GM23248 (cell line): ENCODE results near the gene ACSS2. TPM values are rescaled to one million over a fixed set of nuclear protein-coding genes. Genes with fewer than 3 reads are reported as not detected.

Source experiments
- DNase-seq: peaks from one replicate; pipeline ENCODE4 v3.0.0-alpha.2; 2015
- H2AFZ ChIP-seq: fragments of 200-600 bp; sonication (generic); 2 replicates; pipeline ENCODE4 v1.6.1; 2016; ENCODE audit warnings: antibody characterized with exemption
- H3F3A ChIP-seq: fragments of 200-600 bp; sonication (generic); 2 replicates; pipeline ENCODE4 v1.6.1; 2016; ENCODE audit warnings: mild to moderate bottlenecking, antibody characterized with exemption, mixed run types; ENCODE audit not compliant: insufficient read depth
- H3K27ac ChIP-seq: fragments of 200-600 bp; sonication (generic); 2 replicates; pipeline ENCODE4 v1.5.1; 2016; ENCODE audit warnings: mild to moderate bottlenecking
- H3K27me3 ChIP-seq: fragments of 200-600 bp; sonication (generic); replicated peaks from 2 replicates; pipeline ENCODE4 v1.6.1; 2016; ENCODE audit warnings: mild to moderate bottlenecking; ENCODE audit not compliant: insufficient read depth
- H3K36me3 ChIP-seq: fragments of 200-600 bp; sonication (generic); 2 replicates; pipeline ENCODE4 v1.6.1; 2016; ENCODE audit warnings: low read depth, mild to moderate bottlenecking
- H3K4me1 ChIP-seq: fragments of 200-600 bp; sonication (generic); 2 replicates; pipeline ENCODE4 v1.6.1; 2016; ENCODE audit warnings: mild to moderate bottlenecking; ENCODE audit not compliant: insufficient read depth
- H3K4me2 ChIP-seq: fragments of 200-600 bp; sonication (generic); one replicate; pipeline ENCODE4 v1.6.1; 2016; ENCODE audit warnings: mild to moderate bottlenecking; ENCODE audit not compliant: unreplicated experiment
- H3K4me3 ChIP-seq: fragments of 200-600 bp; sonication (generic); 2 replicates; pipeline ENCODE4 v1.5.1; 2016; ENCODE audit warnings: mild to moderate bottlenecking
- H3K79me2 ChIP-seq: fragments of 200-600 bp; sonication (generic); 2 replicates; pipeline ENCODE4 v1.6.1; 2016; ENCODE audit warnings: mild to moderate bottlenecking; ENCODE audit not compliant: insufficient read depth
- H3K9ac ChIP-seq: fragments of 200-600 bp; sonication (generic); 2 replicates; pipeline ENCODE4 v1.6.1; 2016; ENCODE audit warnings: mild to moderate bottlenecking
- H3K9me2 ChIP-seq: fragments of 200-600 bp; sonication (generic); 2 replicates; pipeline ENCODE4 v1.6.1; 2016; ENCODE audit warnings: mixed run types, mild to moderate bottlenecking, moderate library complexity; ENCODE audit not compliant: insufficient read depth
- H3K9me3 ChIP-seq: fragments of 200-600 bp; sonication (generic); one replicate; pipeline ENCODE4 v1.6.1; 2017; ENCODE audit warnings: low read depth
- H4K20me1 ChIP-seq: fragments of 200-600 bp; sonication (generic); 2 replicates; pipeline ENCODE4 v1.6.0; 2016; ENCODE audit not compliant: insufficient read depth
- EZH2 ChIP-seq: fragments of 200-600 bp; sonication (generic); IDR thresholded peaks from 2 replicates; pipeline ENCODE4 v1.6.1; 2018; ENCODE audit warnings: antibody characterized with exemption, mild to moderate bottlenecking; ENCODE audit not compliant: insufficient read depth, poor library complexity, severe bottlenecking
- EZH2phosphoT487 ChIP-seq: fragments of 200-600 bp; sonication (generic); IDR thresholded peaks from 2 replicates; pipeline ENCODE4 v1.6.1; 2018; ENCODE audit warnings: antibody characterized with exemption, moderate library complexity, mild to moderate bottlenecking, low read depth; ENCODE audit not compliant: insufficient read depth
- WGBS, 2 experiments: methylation state at CpG; one replicate each; pipeline ENCODE4 v1.1.6; 2015 to 2017; ENCODE audit warnings: low lambda C conversion rate in 2 of 2, low coverage in 1 of 2; ENCODE audit errors: missing lambda C conversion rate in 2 of 2; 5-methylcytosine and 5-hydroxymethylcytosine counted together
- in situ Hi-C: fragments of 300-500 bp; cut with MboI; formaldehyde crosslinking; loops from 2 replicates; pipeline ENCODE4 v1.15.0; 2020
- polyA plus RNA-seq: library from polyadenylated mRNA; unstranded; fragments of >200 nt; fragmentation: Nextera tagmentation; extraction: Ambion mirVana; gene quantifications from 2 replicates; pipeline ENCODE4 v1.2.1, GENCODE V29; 2016
- total RNA-seq: library from RNA; depleted of rRNA; stranded (reverse); fragments of >200 nt; shearing (Covaris generic); gene quantifications from 2 replicates; pipeline ENCODE4 v1.2.3, GENCODE V29; 2014

The ACSS2 gene
- total and polyA plus RNA-seq, 2 experiments from 2014 or later = 14.3 to 33.3 TPM

- 76% methylated on average over 3 of the region's 3 CpGs for WGBS, 2 experiments
- H3K9ac ChIP-seq = no peak overlapping the region
- in situ Hi-C loops = no loop called here
- DNase-seq = no peak
- no peaks in the 10 kb centered on the region for H3K27me3 ChIP-seq
- no peaks in the 10 kb centered on the region for H3K9me3 ChIP-seq
- no peak overlapping the region for H3K4me3 ChIP-seq
- no peak overlapping the region for H2AFZ ChIP-seq
- no peak overlapping the region for H3K27ac ChIP-seq
- H3K4me1 ChIP-seq = peaks cover 15% of the 10 kb centered on the region
- H3K4me2 ChIP-seq = no peak overlapping the region
- no peaks in the 10 kb centered on the region for H4K20me1 ChIP-seq
- no peaks in the 10 kb centered on the region for H3K79me2 ChIP-seq
- peaks cover 18% of the 10 kb centered on the region; the same call in 1 of the 2 replicates for H3K36me3 ChIP-seq
- no peaks in the 10 kb centered on the region for H3K9me2 ChIP-seq
- TF ChIP-seq EZH2phosphoT487 = no peak
- TF ChIP-seq EZH2 = no peak
- H3F3A ChIP-seq = peaks cover 23% of the 10 kb centered on the region
Measured at GRCh38 chr20:34887023-34887422, 10.6 kb downstream of the ACSS2 start.

GRCh38 chr20:34888468-34888867 is 12.1 kb downstream of the ACSS2 start:
- no peaks in the 10 kb centered on the region for H3K9me2 ChIP-seq
- H3K9ac ChIP-seq = no peak overlapping the region
- H3K4me2 ChIP-seq = no peak overlapping the region
- H4K20me1 ChIP-seq = no peaks in the 10 kb centered on the region
- in situ Hi-C loops = no loop called here
- H3K27ac ChIP-seq = no peak overlapping the region
- TF ChIP-seq EZH2phosphoT487 (no peak), EZH2 (no peak)
- no peak overlapping the region for H2AFZ ChIP-seq
- H3K4me1 ChIP-seq = peaks cover 16% of the 10 kb centered on the region
- WGBS, 2 experiments = 97 to 100% methylated on average over 1 of the region's 1 CpG
- H3K9me3 ChIP-seq = no peaks in the 10 kb centered on the region
- 0 out of 2 replicates have a peak, but pooled peaks cover 10% of the 10 kb centered on the region for H3K36me3 ChIP-seq
- H3F3A ChIP-seq = peaks cover 23% of the 10 kb centered on the region
- H3K27me3 ChIP-seq = no peaks in the 10 kb centered on the region
- H3K4me3 ChIP-seq = no peak overlapping the region
- no peak for DNase-seq
- no peaks in the 10 kb centered on the region for H3K79me2 ChIP-seq

- Histone ChIP-seq H3K4me2 (peak overlapping the region; percentile 34), H3K27ac (peak overlapping the region; percentile 32), H3K9me3 (no peaks in the 10 kb centered on the region), H3F3A (peaks cover 23% of the 10 kb centered on the region), H3K27me3 (no peaks in the 10 kb centered on the region), H3K4me3 (no peak overlapping the region), H3K9me2 (no peaks in the 10 kb centered on the region), H3K9ac (no peak overlapping the region), H3K79me2 (no peaks in the 10 kb centered on the region), H3K36me3 (no peaks in the 10 kb centered on the region), H2AFZ (no peak overlapping the region), H3K4me1 (peaks cover 18% of the 10 kb centered on the region), H4K20me1 (no peaks in the 10 kb centered on the region)
- 45% methylated on average over 2 of the region's 2 CpGs for WGBS, 2 experiments
- in situ Hi-C loops = no loop called here
- peak; percentile 89 for DNase-seq
- TF ChIP-seq EZH2phosphoT487 (no peak), EZH2 (no peak)
Measured at GRCh38 chr20:34891166-34892062, 15.0 kb downstream of the ACSS2 start.

- Histone ChIP-seq H2AFZ (no peak overlapping the region), H3K79me2 (no peaks in the 10 kb centered on the region), H3K27me3 (no peaks in the 10 kb centered on the region), H3K36me3 (no peaks in the 10 kb centered on the region), H3K4me2 (no peak overlapping the region), H3K4me1 (peaks cover 19% of the 10 kb centered on the region), H3F3A (peaks cover 23% of the 10 kb centered on the region), H3K9me2 (no peaks in the 10 kb centered on the region), H3K4me3 (no peak overlapping the region), H3K9ac (no peak overlapping the region), H4K20me1 (no peaks in the 10 kb centered on the region), H3K27ac (no peak overlapping the region), H3K9me3 (no peaks in the 10 kb centered on the region)
- TF ChIP-seq EZH2 (no peak), EZH2phosphoT487 (no peak)
- WGBS, 2 experiments = 98 to 100% methylated on average over 2 of the region's 2 CpGs
- no peak for DNase-seq
- in situ Hi-C loops = no loop called here
Measured at GRCh38 chr20:34892671-34893070, 16.3 kb downstream of the ACSS2 start.
